Common myeloid progenitor, CD34-positive (primary cell): ENCODE measurements around the gene IPO13.
A peak's percentile ranks its signal among the peaks of the same experiment; 100 is the strongest.

Experiments used
- CTCF ChIA-PET: fragments of 350-600 bp; sonication (Branson Sonifier 250); formaldehyde crosslinking; loops from one replicate; lab custom pipeline; 2021; ENCODE audit warnings: antibody characterized with exemption; lab: Charles Lee
- POLR2A ChIA-PET: fragments of 350-600 bp; sonication (Branson Sonifier 250); formaldehyde crosslinking; loops from one replicate; lab custom pipeline; 2021; ENCODE audit warnings: antibody characterized with exemption; lab: Charles Lee
- DNase-seq, 3 donors: peaks; one replicate each; pipeline versions ENCODE4 v3.0.0 to v3.0.0-alpha.2; 2013
- H3K27ac ChIP-seq, 2 experiments: 1 replicate in 1 of 2; 2 replicates in 1 of 2; pipeline ENCODE4 v1.7.0; 2013; ENCODE audit warnings: inconsistent platforms in 2 of 2, low read length in 2 of 2, mild to moderate bottlenecking in 2 of 2, low read depth in 1 of 2, moderate library complexity in 1 of 2; ENCODE audit not compliant: severe bottlenecking in 2 of 2, insufficient read depth in 1 of 2, poor library complexity in 1 of 2
- H3K27me3 ChIP-seq, 5 experiments: replicated peaks in 2 of 5; 1 replicate in 3 of 5; 2 replicates in 2 of 5; pipeline versions ENCODE4 v1.6.1 to v1.7.0; 2013; ENCODE audit warnings: low read length in 4 of 5, mild to moderate bottlenecking in 2 of 5, moderate library complexity in 2 of 5, inconsistent platforms in 1 of 5; ENCODE audit not compliant: insufficient read depth in 5 of 5, control insufficient read depth in 4 of 5
- H3K36me3 ChIP-seq, 4 experiments: 1 replicate in 2 of 4; 2 replicates in 2 of 4; pipeline versions ENCODE4 v1.6.1 to v1.7.0; 2013; ENCODE audit warnings: low read length in 3 of 4, control low read depth in 1 of 4, mild to moderate bottlenecking in 1 of 4; ENCODE audit not compliant: control insufficient read depth in 4 of 4, insufficient read depth in 4 of 4
- H3K4me1 ChIP-seq, 4 experiments: 1 replicate in 3 of 4; 2 replicates in 1 of 4; pipeline versions ENCODE4 v1.6.1 to v1.7.1; 2013; ENCODE audit warnings: low read length in 3 of 4, mild to moderate bottlenecking in 3 of 4, control low read depth in 1 of 4, inconsistent platforms in 1 of 4, moderate library complexity in 1 of 4; ENCODE audit not compliant: control insufficient read depth in 4 of 4, insufficient read depth in 4 of 4; ENCODE audit errors: control extremely low read depth in 1 of 4
- H3K4me3 ChIP-seq, 7 experiments: 1 replicate in 4 of 7; 2 replicates in 3 of 7; pipeline versions ENCODE4 v1.5.1 to v1.7.0; 2013; ENCODE audit warnings: mild to moderate bottlenecking in 7 of 7, low read length in 6 of 7, moderate library complexity in 6 of 7, inconsistent platforms in 2 of 7, low read depth in 2 of 7, control low read depth in 1 of 7; ENCODE audit not compliant: insufficient read depth in 4 of 7, control insufficient read depth in 1 of 7; ENCODE audit errors: extremely low read depth in 1 of 7
- H3K9me3 ChIP-seq, 5 experiments: 1 replicate in 4 of 5; 2 replicates in 1 of 5; pipeline versions ENCODE4 v1.6.1 to v1.7.1; 2013; ENCODE audit warnings: low read length in 4 of 5, mild to moderate bottlenecking in 2 of 5, inconsistent platforms in 1 of 5, low read depth in 1 of 5, moderate library complexity in 1 of 5; ENCODE audit not compliant: control insufficient read depth in 4 of 5, insufficient read depth in 2 of 5; ENCODE audit errors: control extremely low read depth in 1 of 5
- WGBS: methylation state at CpG from one replicate; pipeline ENCODE4 v1.1.5; 2013; ENCODE audit not compliant: insufficient coverage; 5-methylcytosine and 5-hydroxymethylcytosine counted together

Gene IPO13

GRCh38 chr1:44012941-44013609, 66.3 kb downstream of the IPO13 start:
- CTCF ChIA-PET, result interaction anchor here (0.8 to 6.9 kb wide), 6 partner anchors 8 to 35 kb away, joined by 3 to 51 read pairs (median 6); partner anchors contain the start of gene SLC6A9
- H3K4me1 ChIP-seq, result peaks cover 0 to 32% (median 24%) of the 10 kb centered on the region in 4 experiments

GRCh38 chr1:44013949-44014348, 67.2 kb downstream of the IPO13 start:
- peaks cover 0 to 32% (median 24%) of the 10 kb centered on the region in 4 experiments for H3K4me1 ChIP-seq
- 85% methylated on average over 5 of the region's 5 CpGs for WGBS
- H3K27ac ChIP-seq, result no peak overlapping the region
- CTCF ChIA-PET, result interaction anchor here (0.6 to 6.9 kb wide), 9 partner anchors 9 to 558 kb away, joined by 3 to 51 read pairs (median 4); no protein-coding TSS in a partner anchor
- peak in 1 of 3 donors; percentile 16 for DNase-seq
- H3K36me3 ChIP-seq, result no peaks in the 10 kb centered on the region
- no peaks in the 10 kb centered on the region for H3K27me3 ChIP-seq
- H3K9me3 ChIP-seq, result no peaks in the 10 kb centered on the region
- no peak overlapping the region for H3K4me3 ChIP-seq
- POLR2A ChIA-PET, result no interaction called here

More at GRCh38 chr1:44012941-44013609, 66.3 kb downstream of the IPO13 start:
- no peak overlapping the region for H3K4me3 ChIP-seq
- H3K36me3 ChIP-seq, result no peaks in the 10 kb centered on the region
- H3K9me3 ChIP-seq, result no peaks in the 10 kb centered on the region
- H3K27me3 ChIP-seq, result no peaks in the 10 kb centered on the region
- 11% methylated on average over 13 of the region's 13 CpGs for WGBS
- peak in 2 of 3 donors; percentile 72 to 78 for DNase-seq
- POLR2A ChIA-PET, result no interaction called here
- no peak overlapping the region for H3K27ac ChIP-seq

DNA sequence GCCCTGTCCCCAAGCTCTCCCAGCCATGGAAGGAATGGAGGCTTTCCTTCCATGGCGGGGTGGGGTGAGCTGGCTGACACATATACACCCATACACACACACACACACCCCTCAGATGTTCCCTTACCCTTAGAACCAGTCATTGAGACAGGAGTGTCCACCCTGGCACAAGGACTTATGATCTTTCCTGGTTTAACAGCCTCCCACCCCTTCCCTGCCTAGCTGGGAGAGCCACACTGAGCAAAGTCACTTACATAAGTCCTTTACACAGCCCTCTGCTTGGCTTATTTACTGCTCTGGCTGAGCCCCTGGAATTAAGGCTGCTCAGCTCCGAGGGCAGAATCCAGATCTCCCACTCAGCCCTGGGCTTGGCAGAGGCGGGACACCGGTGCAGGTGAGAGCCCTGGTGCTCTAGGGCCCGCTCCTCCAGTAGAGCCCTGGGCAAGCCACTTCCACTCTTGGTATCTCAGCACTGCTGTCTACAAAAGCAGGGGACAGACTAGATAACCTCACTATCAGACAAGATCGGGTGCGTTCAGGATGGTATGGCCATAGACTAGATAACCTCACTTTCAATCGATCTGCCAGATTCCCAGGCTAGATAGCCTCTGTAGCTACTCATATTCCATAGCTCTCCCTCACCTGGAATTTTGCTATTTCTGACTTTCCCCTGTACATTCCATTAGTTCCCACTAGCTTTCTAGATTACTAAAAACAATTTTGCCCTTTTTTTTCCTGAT, 67.8 kb downstream of the IPO13 start:
- no peaks in the 10 kb centered on the region for H3K9me3 ChIP-seq
- H3K27ac ChIP-seq, result no peak overlapping the region
- H3K4me3 ChIP-seq, result no peak overlapping the region
- CTCF ChIA-PET, result interaction anchor here (0.6 to 6.9 kb wide), 9 partner anchors 9 to 557 kb away, joined by 3 to 51 read pairs (median 4); no protein-coding TSS in a partner anchor
- H3K27me3 ChIP-seq, result no peaks in the 10 kb centered on the region
- no peaks in the 10 kb centered on the region for H3K36me3 ChIP-seq
- POLR2A ChIA-PET, result no interaction called here
- no peak for DNase-seq
- 96% methylated on average over 6 of the region's 8 CpGs for WGBS
- peaks cover 0 to 32% (median 24%) of the 10 kb centered on the region in 4 experiments for H3K4me1 ChIP-seq

GRCh38 chr1:44015206-44015605, 68.5 kb downstream of the IPO13 start:
- Histone ChIP-seq H3K36me3 (no peaks in the 10 kb centered on the region), H3K9me3 (no peaks in the 10 kb centered on the region), H3K4me1 (peaks cover 0 to 32% (median 24%) of the 10 kb centered on the region in 4 experiments), H3K27me3 (no peaks in the 10 kb centered on the region), H3K4me3 (no peak overlapping the region), H3K27ac (no peak overlapping the region)
- no peak for DNase-seq
- ChIA-PET POLR2A (no interaction called here), CTCF (interaction anchor here (1.3 to 6.9 kb wide), 4 partner anchors 10 to 33 kb away, joined by 3 to 51 read pairs (median 23); no protein-coding TSS in a partner anchor)
- WGBS, result 100% methylated on average over 3 of the region's 3 CpGs

DNA sequence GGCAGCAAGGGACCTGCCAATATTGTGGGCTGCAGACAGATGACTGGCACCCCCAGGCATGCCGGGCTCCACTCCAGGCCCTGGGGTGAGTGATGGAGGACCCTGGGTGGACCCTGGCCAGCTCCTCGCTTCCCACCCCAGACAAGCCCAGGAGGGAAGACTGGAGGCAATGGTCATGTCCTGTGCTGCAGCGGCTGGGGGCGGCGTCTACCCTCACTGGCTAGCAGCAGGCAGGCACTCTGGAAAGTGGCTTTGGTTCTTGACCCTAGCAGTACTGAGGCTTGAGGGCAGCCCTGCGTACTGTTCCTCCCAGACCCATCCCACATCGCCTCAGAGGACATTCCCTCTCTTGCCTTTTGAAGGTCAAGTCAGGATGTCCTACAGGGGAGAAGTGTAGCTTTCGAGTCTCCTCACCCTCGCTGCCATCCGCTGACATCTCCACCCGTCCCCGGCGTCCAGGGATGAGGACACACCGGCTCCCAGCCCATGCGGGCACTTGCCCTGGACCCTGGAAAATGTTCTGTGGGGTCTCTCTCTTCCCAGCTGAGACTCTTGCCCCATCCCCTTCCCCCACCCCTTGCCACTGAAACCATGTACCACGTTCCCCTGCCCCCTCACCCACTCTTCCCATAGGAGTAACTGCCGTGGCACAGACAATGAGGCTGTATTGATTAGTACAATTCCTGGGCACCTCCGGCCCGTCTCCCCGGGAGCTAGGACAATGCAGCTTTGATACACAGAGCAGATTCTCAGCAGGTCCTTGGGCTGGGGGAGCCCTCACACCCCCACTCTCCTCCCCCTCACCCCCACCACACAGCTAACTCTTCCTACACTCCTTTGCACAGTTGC, 69.5 kb downstream of the IPO13 start:
- Histone ChIP-seq H3K36me3 (no peaks in the 10 kb centered on the region), H3K27ac (no peak overlapping the region), H3K4me3 (no peak overlapping the region), H3K4me1 (peaks cover 0 to 30% (median 23%) of the 10 kb centered on the region in 4 experiments), H3K27me3 (no peaks in the 10 kb centered on the region), H3K9me3 (no peaks in the 10 kb centered on the region)
- CTCF ChIA-PET, result interaction anchor here (1.0 to 7.2 kb wide), 5 partner anchors 11 to 26 kb away, joined by 4 to 51 read pairs (median 38); no protein-coding TSS in a partner anchor
- DNase-seq, result no peak
- POLR2A ChIA-PET, result no interaction called here
- 95% methylated on average over 15 of the region's 20 CpGs for WGBS

- CTCF ChIA-PET, result interaction anchor here (1.0 to 7.2 kb wide), 4 partner anchors 12 to 26 kb away, joined by 4 to 51 read pairs (median 22); no protein-coding TSS in a partner anchor
- H3K4me1 ChIP-seq, result peaks cover 0 to 25% (median 23%) of the 10 kb centered on the region in 4 experiments
- H3K4me3 ChIP-seq, result no peak overlapping the region
- H3K36me3 ChIP-seq, result no peaks in the 10 kb centered on the region
- DNase-seq, result no peak
- POLR2A ChIA-PET, result no interaction called here
- no peaks in the 10 kb centered on the region for H3K27me3 ChIP-seq
- 99% methylated on average over 11 of the region's 20 CpGs for WGBS
- no peaks in the 10 kb centered on the region for H3K9me3 ChIP-seq
- H3K27ac ChIP-seq, result no peak overlapping the region
Measured at GRCh38 chr1:44016890-44017400, 70.2 kb downstream of the IPO13 start.
